HepG2 (cell line): ENCODE measurements around the gene VPS54. TPM values are rescaled to one million over a fixed set of nuclear protein-coding genes. Genes with fewer than 3 reads are reported as not detected.

ENCODE experiments used
- BRCA1 ChIP-seq: sonication (generic); formaldehyde crosslinking; IDR thresholded peaks from 2 replicates; pipeline ENCODE4 v1.4.0; 2020; ENCODE audit warnings: missing genetic modification reagents
- CREB3 ChIP-seq: sonication (generic); formaldehyde crosslinking; IDR thresholded peaks from 2 replicates; pipeline ENCODE4 v1.5.0; 2020; ENCODE audit warnings: missing genetic modification reagents
- GABPA ChIP-seq, 2 experiments: IDR thresholded peaks; 2 replicates each; pipeline ENCODE4 v1.6.1; 2011 to 2016; ENCODE audit warnings: low read depth in 2 of 2, low read length in 1 of 2, missing biosample characterization in 1 of 2, missing genetic modification characterization in 1 of 2
- HDAC2 ChIP-seq: sonication (generic); formaldehyde crosslinking; IDR thresholded peaks from 2 replicates; pipeline ENCODE4 v1.4.0; 2020; ENCODE audit warnings: missing genetic modification reagents
- HNF1A ChIP-seq, 2 experiments: sonication (generic) in 1 of 2; formaldehyde crosslinking in 1 of 2; IDR thresholded peaks; 2 replicates each; pipeline versions ENCODE4 v1.4.0 to v1.6.1; 2016 to 2020; ENCODE audit warnings: borderline replicate concordance in 1 of 2, low read depth in 1 of 2, mild to moderate bottlenecking in 1 of 2, missing genetic modification reagents in 1 of 2
- IKZF5 ChIP-seq: IDR thresholded peaks from 2 replicates; pipeline ENCODE4 v1.6.1; 2018; ENCODE audit warnings: missing genetic modification reagents, mild to moderate bottlenecking, missing compliant biosample characterization
- JUND ChIP-seq: sonication (generic); formaldehyde crosslinking; IDR thresholded peaks from 2 replicates; pipeline ENCODE4 v1.8.0; 2022; ENCODE audit warnings: mild to moderate bottlenecking, missing genetic modification reagents
- KLF11 ChIP-seq: IDR thresholded peaks from 2 replicates; pipeline ENCODE4 v1.6.1; 2016; ENCODE audit warnings: missing compliant biosample characterization
- MATR3 ChIP-seq: sonication (generic); formaldehyde crosslinking; IDR thresholded peaks from 2 replicates; pipeline ENCODE4 v1.4.0; 2020; ENCODE audit warnings: missing genetic modification reagents
- PHF8 ChIP-seq: sonication (generic); formaldehyde crosslinking; IDR thresholded peaks from 2 replicates; pipeline ENCODE4 v1.5.0; 2020; ENCODE audit warnings: missing genetic modification reagents
- SETDB1 ChIP-seq: sonication (generic); formaldehyde crosslinking; IDR thresholded peaks from 2 replicates; pipeline ENCODE4 v1.5.1; 2020; ENCODE audit warnings: missing genetic modification reagents, mild to moderate bottlenecking, borderline replicate concordance
- SIX1 ChIP-seq: sonication (generic); formaldehyde crosslinking; IDR thresholded peaks from 2 replicates; pipeline ENCODE4 v1.4.0; 2020; ENCODE audit warnings: missing genetic modification reagents, borderline replicate concordance
- SMAD9 ChIP-seq: sonication (generic); formaldehyde crosslinking; IDR thresholded peaks from 2 replicates; pipeline ENCODE4 v1.5.1; 2020; ENCODE audit warnings: mild to moderate bottlenecking, missing genetic modification reagents
- THAP11 ChIP-seq: IDR thresholded peaks from 2 replicates; pipeline ENCODE4 v1.6.1; 2016; ENCODE audit warnings: missing biosample characterization, missing genetic modification reagents
- ZBED4 ChIP-seq: sonication (generic); formaldehyde crosslinking; IDR thresholded peaks from 2 replicates; pipeline ENCODE4 v1.4.0; 2020; ENCODE audit warnings: missing genetic modification reagents, borderline replicate concordance
- ZC3H13 ChIP-seq: sonication (generic); formaldehyde crosslinking; IDR thresholded peaks from 2 replicates; pipeline ENCODE4 v1.8.1; 2023; ENCODE audit warnings: mild to moderate bottlenecking, missing genetic modification reagents, moderate library complexity
- ZNF253 ChIP-seq: sonication (generic); formaldehyde crosslinking; IDR thresholded peaks from 2 replicates; pipeline ENCODE4 v1.8.0; 2022; ENCODE audit warnings: mild to moderate bottlenecking, missing genetic modification reagents, borderline replicate concordance
- ZNF367 ChIP-seq: sonication (generic); formaldehyde crosslinking; IDR thresholded peaks from 2 replicates; pipeline ENCODE4 v1.4.0; 2020; ENCODE audit warnings: missing genetic modification reagents, borderline replicate concordance
- ZNF879 ChIP-seq: sonication (generic); formaldehyde crosslinking; IDR thresholded peaks from 2 replicates; pipeline ENCODE4 v1.8.1; 2023; ENCODE audit warnings: missing genetic modification reagents
- polyA plus RNA-seq, 8 experiments: library from polyadenylated mRNA; depleted of rRNA in 3 of 8; stranded (reverse) in 7 of 8; unstranded in 1 of 8; fragments of >200 nt; fragmentation: Illumina TruSeq in 4 of 8; extraction: Trizol in 4 of 8; gene quantifications; 2 replicates each; pipeline versions ENCODE4 v1.2.1 to v1.2.3, GENCODE V29; 2011 to 2016; ENCODE audit warnings: low read depth in 4 of 8, missing spikeins in 1 of 8, mixed read lengths in 1 of 8; ENCODE audit not compliant: insufficient read depth in 1 of 8
- total RNA-seq, 5 experiments: library from RNA; depleted of rRNA; stranded (reverse); fragments of >200 nt; fragmentation: Illumina TruSeq; extraction: Trizol; gene quantifications; 2 replicates each; pipeline ENCODE4 v1.2.3, GENCODE V29; 2016; ENCODE audit warnings: low read depth in 1 of 5

VPS54 gene
- total and polyA plus RNA-seq, 2 of the 13 experiments (the other 11 are each of a cell fraction or from before 2014, with no cell fraction given) = 64.7 to 77.5 TPM

- TF ChIP-seq HNF1A (IDR thresholded peaks at IDR 0.05; ENCODE audit: low read depth) = 0 out of 2 replicates have a peak, but pooled peaks have one; percentile 39
- peak; percentile 55; the same call in 1 of the 2 replicates for TF ChIP-seq HNF1A (CRISPR knock-in tag; IDR thresholded peaks at IDR 0.05; ENCODE audit: borderline replicate concordance)
- TF ChIP-seq ZNF879 (CRISPR knock-in tag) = no peak
- TF ChIP-seq SIX1 = 0 out of 2 replicates have a peak, but pooled peaks have one; percentile 33
- TF ChIP-seq MATR3 = no peak
- peak; percentile 54 for TF ChIP-seq THAP11
- TF ChIP-seq BRCA1 (CRISPR knock-in tag) = no peak
- TF ChIP-seq ZBED4 (CRISPR knock-in tag) = no peak
- no peak for TF ChIP-seq ZNF367
- no peak for TF ChIP-seq GABPA (IDR thresholded peaks at IDR 0.05; ENCODE audit: low read depth, low read length)
- TF ChIP-seq GABPA (CRISPR knock-in tag; IDR thresholded peaks at IDR 0.05; ENCODE audit: low read depth) = peak; percentile 59
- no peak for TF ChIP-seq SMAD9 (CRISPR knock-in tag)
- no peak for TF ChIP-seq IKZF5
- peak; percentile 38; the same call in 1 of the 2 replicates for TF ChIP-seq HDAC2 (CRISPR knock-in tag)
- TF ChIP-seq ZC3H13 (CRISPR knock-in tag) = no peak
- TF ChIP-seq SETDB1 (CRISPR knock-in tag) = no peak
- no peak for TF ChIP-seq ZNF253 (CRISPR knock-in tag)
- TF ChIP-seq JUND (CRISPR knock-in tag) = no peak
- TF ChIP-seq KLF11 (CRISPR knock-in tag) = no peak
- TF ChIP-seq PHF8 (CRISPR knock-in tag) = no peak
- TF ChIP-seq CREB3 (CRISPR knock-in tag) = peak; percentile 20; the same call in 1 of the 2 replicates
Observed at GRCh38 chr2:64024259-64024949, 5.2 kb upstream of the VPS54 start (continued).
